Peyer's patch (tissue), 4 donors: Measurements from ENCODE around the gene ZNF516. TPM values are rescaled to one million over a fixed set of nuclear protein-coding genes. Genes with fewer than 3 reads are reported as not detected.
A peak's percentile ranks its signal among the peaks of the same experiment; 100 is the strongest.

ENCODE experiments used
- DNase-seq, 3 donors: peaks; one replicate each; pipeline ENCODE4 v3.0.0-alpha.2; 2017 to 2019
- H3K27ac ChIP-seq, 4 donors: fragments of 200-600 bp; sonication (generic); one replicate each; pipeline ENCODE4 v1.5.1; 2016 to 2019
- H3K27me3 ChIP-seq, 2 donors: fragments of 200-600 bp; sonication (generic); one replicate each; pipeline ENCODE4 v1.5.1; 2019
- H3K36me3 ChIP-seq, 3 donors: fragments of 200-600 bp; sonication (generic); one replicate each; pipeline ENCODE4 v1.5.1; 2016 to 2019
- H3K4me1 ChIP-seq, 4 donors: fragments of 200-600 bp; sonication (generic); one replicate each; pipeline ENCODE4 v1.5.1; 2016 to 2019
- H3K4me3 ChIP-seq, 4 donors: fragments of 200-600 bp; sonication (generic); 1 replicate in 3 of 4; 2 replicates in 1 of 4; pipeline ENCODE4 v1.5.1; 2016 to 2019; ENCODE audit warnings: mild to moderate bottlenecking in 1 of 4
- H3K9me3 ChIP-seq, 4 donors: fragments of 200-600 bp; sonication (generic); one replicate each; pipeline ENCODE4 v1.5.1; 2016 to 2019; ENCODE audit warnings: mild to moderate bottlenecking in 1 of 4
- POLR2A ChIP-seq, 2 donors: fragments of 450-650 bp; IDR thresholded peaks; one replicate each; pipeline ENCODE4 v1.5.1; 2017; ENCODE audit warnings: antibody characterized with exemption in 2 of 2, mild to moderate bottlenecking in 2 of 2, moderate library complexity in 2 of 2
- total RNA-seq, 4 donors: library from RNA; depleted of rRNA; stranded (reverse); fragments of >200 nt; gene quantifications; one replicate each; pipeline ENCODE4 v1.1.0, GENCODE V29; 2016
- TF ChIP-seq, protein P1 (sequence below), 6 experiments: fragments of 450-650 bp in 4 of 6; fragments of 200-600 bp in 2 of 6; sonication (generic) in 1 of 6; IDR thresholded peaks; one replicate each; pipeline ENCODE4 v1.5.1; 2017 to 2019; ENCODE audit warnings: antibody characterized with exemption in 6 of 6, mild to moderate bottlenecking in 3 of 6, moderate library complexity in 1 of 6

Gene ZNF516
- total RNA-seq, 4 donors from 2014 or later: 19.8 to 39.6 (median 25.7) TPM

- no peaks in the 10 kb centered on the region for H3K27me3 ChIP-seq
- H3K9me3 ChIP-seq: no peaks in the 10 kb centered on the region
- DNase-seq: peak in 1 of 3 donors; percentile 29
- peak overlapping the region in 2 of 4 donors; percentile 25 to 26 for H3K27ac ChIP-seq
- peaks cover 0 to 27% (median 0%) of the 10 kb centered on the region in 3 donors for H3K36me3 ChIP-seq
- TF ChIP-seq, protein P1, sequence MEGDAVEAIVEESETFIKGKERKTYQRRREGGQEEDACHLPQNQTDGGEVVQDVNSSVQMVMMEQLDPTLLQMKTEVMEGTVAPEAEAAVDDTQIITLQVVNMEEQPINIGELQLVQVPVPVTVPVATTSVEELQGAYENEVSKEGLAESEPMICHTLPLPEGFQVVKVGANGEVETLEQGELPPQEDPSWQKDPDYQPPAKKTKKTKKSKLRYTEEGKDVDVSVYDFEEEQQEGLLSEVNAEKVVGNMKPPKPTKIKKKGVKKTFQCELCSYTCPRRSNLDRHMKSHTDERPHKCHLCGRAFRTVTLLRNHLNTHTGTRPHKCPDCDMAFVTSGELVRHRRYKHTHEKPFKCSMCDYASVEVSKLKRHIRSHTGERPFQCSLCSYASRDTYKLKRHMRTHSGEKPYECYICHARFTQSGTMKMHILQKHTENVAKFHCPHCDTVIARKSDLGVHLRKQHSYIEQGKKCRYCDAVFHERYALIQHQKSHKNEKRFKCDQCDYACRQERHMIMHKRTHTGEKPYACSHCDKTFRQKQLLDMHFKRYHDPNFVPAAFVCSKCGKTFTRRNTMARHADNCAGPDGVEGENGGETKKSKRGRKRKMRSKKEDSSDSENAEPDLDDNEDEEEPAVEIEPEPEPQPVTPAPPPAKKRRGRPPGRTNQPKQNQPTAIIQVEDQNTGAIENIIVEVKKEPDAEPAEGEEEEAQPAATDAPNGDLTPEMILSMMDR (IDR thresholded peaks at IDR 0.05): no peak
- no peak for TF ChIP-seq POLR2A (IDR thresholded peaks at IDR 0.05)
- no peak overlapping the region for H3K4me3 ChIP-seq
- H3K4me1 ChIP-seq: no peaks in the 10 kb centered on the region
Observed at GRCh38 chr18:76364282-76365259, 130.5 kb downstream of the ZNF516 start.

GRCh38 chr18:76363436-76364120 lies 131.5 kb downstream of the ZNF516 start:
- DNase-seq: no peak
- peaks cover 0 to 24% (median 0%) of the 10 kb centered on the region in 3 donors for H3K36me3 ChIP-seq
- H3K4me3 ChIP-seq: no peak overlapping the region
- no peaks in the 10 kb centered on the region for H3K4me1 ChIP-seq
- H3K9me3 ChIP-seq: no peaks in the 10 kb centered on the region
- no peaks in the 10 kb centered on the region for H3K27me3 ChIP-seq
- H3K27ac ChIP-seq: peak overlapping the region in 1 of 4 donors; percentile 26
- TF ChIP-seq, protein P1 (IDR thresholded peaks at IDR 0.05): no peak
- no peak for TF ChIP-seq POLR2A (IDR thresholded peaks at IDR 0.05)

- DNase-seq: no peak
- Histone ChIP-seq H3K27me3 (no peaks in the 10 kb centered on the region), H3K9me3 (no peaks in the 10 kb centered on the region), H3K4me1 (no peaks in the 10 kb centered on the region), H3K36me3 (peaks cover 0 to 32% (median 0%) of the 10 kb centered on the region in 3 donors), H3K4me3 (no peak overlapping the region), H3K27ac (no peak overlapping the region)
- TF ChIP-seq, protein P1 (IDR thresholded peaks at IDR 0.05): no peak
- TF ChIP-seq POLR2A (IDR thresholded peaks at IDR 0.05): no peak
Observed at GRCh38 chr18:76362676-76363075, 132.4 kb downstream of the ZNF516 start.

GRCh38 chr18:76361219-76361618 lies 133.8 kb downstream of the ZNF516 start:
- H3K27me3 ChIP-seq: no peaks in the 10 kb centered on the region
- H3K27ac ChIP-seq: no peak overlapping the region
- H3K4me3 ChIP-seq: no peak overlapping the region
- no peak for TF ChIP-seq POLR2A (IDR thresholded peaks at IDR 0.05)
- TF ChIP-seq, protein P1 (IDR thresholded peaks at IDR 0.05): no peak
- H3K4me1 ChIP-seq: no peaks in the 10 kb centered on the region
- H3K9me3 ChIP-seq: no peaks in the 10 kb centered on the region
- peaks cover 0 to 43% (median 0%) of the 10 kb centered on the region in 3 donors for H3K36me3 ChIP-seq
- DNase-seq: no peak

- no peaks in the 10 kb centered on the region for H3K27me3 ChIP-seq
- no peaks in the 10 kb centered on the region for H3K9me3 ChIP-seq
- no peaks in the 10 kb centered on the region for H3K4me1 ChIP-seq
- H3K36me3 ChIP-seq: peaks cover 0 to 43% (median 0%) of the 10 kb centered on the region in 3 donors
- TF ChIP-seq, protein P1 (IDR thresholded peaks at IDR 0.05): no peak
- TF ChIP-seq POLR2A (IDR thresholded peaks at IDR 0.05): no peak
- no peak overlapping the region for H3K4me3 ChIP-seq
- no peak overlapping the region for H3K27ac ChIP-seq
- DNase-seq: no peak
Observed at GRCh38 chr18:76359909-76360308, 135.1 kb downstream of the ZNF516 start.
